PC-9 (cell line): Measurements from ENCODE around the gene CCPG1. TPM values are rescaled to one million over a fixed set of nuclear protein-coding genes. Genes with fewer than 3 reads are reported as not detected.

Source experiments
- BruUV-seq: library from RNA; stranded (reverse); fragments of 400-500 nt; replicated peaks from 2 replicates; lab custom pipeline; 2021; lab: Mats Ljungman, UMichigan
- CTCF ChIA-PET: fragments of 300-600 bp; sonication (Branson Sonifier 250); formaldehyde crosslinking; loops from one replicate; lab custom pipeline; 2022; ENCODE audit warnings: antibody characterized with exemption; lab: Charles Lee
- POLR2A ChIA-PET: fragments of 300-600 bp; sonication (Branson Sonifier 250); formaldehyde crosslinking; loops from one replicate; lab custom pipeline; 2022; ENCODE audit warnings: antibody characterized with exemption; ENCODE audit not compliant: unreplicated experiment; lab: Charles Lee
- DNase-seq, 2 experiments: peaks; one replicate each; pipeline versions ENCODE4 v3.0.0 to v3.0.0-alpha.2; 2015 to 2022; ENCODE audit warnings: mixed read lengths in 1 of 2
- H2AFZ ChIP-seq: fragments of 200-600 bp; sonication (generic); 2 replicates; pipeline ENCODE4 v1.8.1; 2017; ENCODE audit warnings: antibody characterized with exemption
- H3F3A ChIP-seq: fragments of 200-600 bp; sonication (generic); 2 replicates; pipeline ENCODE4 v1.8.1; 2017; ENCODE audit warnings: antibody characterized with exemption, mild to moderate bottlenecking, low read depth; ENCODE audit not compliant: insufficient read depth
- H3K27ac ChIP-seq: fragments of 200-600 bp; sonication (generic); 2 replicates; pipeline ENCODE4 v1.6.1; 2016; ENCODE audit warnings: mixed run types
- H3K27me3 ChIP-seq: fragments of 200-600 bp; sonication (generic); 2 replicates; pipeline ENCODE4 v1.6.1; 2016; ENCODE audit warnings: low read depth, mixed run types; ENCODE audit not compliant: insufficient read depth
- H3K36me3 ChIP-seq: fragments of 200-600 bp; sonication (generic); 2 replicates; pipeline ENCODE4 v1.6.1; 2016; ENCODE audit warnings: low read depth, mixed run types
- H3K4me1 ChIP-seq: fragments of 200-600 bp; sonication (generic); replicated peaks from 2 replicates; pipeline ENCODE4 v1.6.1; 2016; ENCODE audit warnings: mixed run types; ENCODE audit not compliant: insufficient read depth
- H3K4me2 ChIP-seq: fragments of 200-600 bp; sonication (generic); 2 replicates; pipeline ENCODE4 v1.6.1; 2017; ENCODE audit warnings: mixed run types
- H3K4me3 ChIP-seq: fragments of 200-600 bp; sonication (generic); 2 replicates; pipeline ENCODE4 v1.6.1; 2016; ENCODE audit warnings: mixed run types
- H3K79me2 ChIP-seq: fragments of 200-600 bp; sonication (generic); 2 replicates; pipeline ENCODE4 v1.6.1; 2017; ENCODE audit warnings: low read depth, mixed run types
- H3K9me2 ChIP-seq: fragments of 200-600 bp; sonication (generic); 2 replicates; pipeline ENCODE4 v1.8.1; 2017; ENCODE audit warnings: mild to moderate bottlenecking; ENCODE audit not compliant: insufficient read depth
- H3K9me3 ChIP-seq: fragments of 200-600 bp; sonication (generic); 2 replicates; pipeline ENCODE4 v1.8.1; 2016; ENCODE audit warnings: low read depth; ENCODE audit not compliant: insufficient read depth
- H4K20me1 ChIP-seq: fragments of 200-600 bp; sonication (generic); 2 replicates; pipeline ENCODE4 v1.8.1; 2017; ENCODE audit not compliant: insufficient read depth
- CTCF ChIP-seq: fragments of 200-600 bp; sonication (generic); conservative IDR thresholded peaks from 2 replicates; pipeline ENCODE4 v1.6.1; 2017; ENCODE audit warnings: mixed run types, antibody characterized with exemption, mild to moderate bottlenecking, moderate library complexity
- EZH2 ChIP-seq: fragments of 200-600 bp; sonication (generic); IDR thresholded peaks from 2 replicates; pipeline ENCODE4 v1.8.0; 2017; ENCODE audit warnings: antibody characterized with exemption, low read depth
- intact Hi-C: fragments of 100-400 bp; cut with micrococcal nuclease; formaldehyde crosslinking; loops from one replicate; pipeline ENCODE4 v1.10.0; 2022; ENCODE audit not compliant: unreplicated experiment
- total RNA-seq: library from RNA; stranded (reverse); gene quantifications from 2 replicates; pipeline ENCODE4 v1.2.3, GENCODE V29; 2021

CCPG1 gene
- total RNA-seq, 1 experiment from 2014 or later = 26.3 TPM

- Histone ChIP-seq H3K4me1 (no peaks in the 10 kb centered on the region), H3K9me3 (no peaks in the 10 kb centered on the region), H3K36me3 (no peaks in the 10 kb centered on the region), H3K27me3 (no peaks in the 10 kb centered on the region), H3F3A (0 out of 2 replicates have a peak, but pooled peaks cover 4% of the 10 kb centered on the region), H4K20me1 (no peaks in the 10 kb centered on the region), H3K4me3 (no peak overlapping the region), H3K9me2 (no peaks in the 10 kb centered on the region), H2AFZ (no peak overlapping the region), H3K79me2 (no peaks in the 10 kb centered on the region), H3K27ac (no peak overlapping the region), H3K4me2 (no peak overlapping the region)
- no peak for TF ChIP-seq CTCF
- TF ChIP-seq EZH2 = no peak
- ChIA-PET POLR2A (no interaction called here), CTCF (interaction anchor here (0.5 kb wide), 1 partner anchor 15 kb away, joined by 4 read pairs; no protein-coding TSS in a partner anchor)
- intact Hi-C loops = no loop called here
- no TSS peak for BruUV-seq
- DNase-seq = no peak
Measured at GRCh38 chr15:55349282-55349681, 58.9 kb downstream of the CCPG1 start.

DNA sequence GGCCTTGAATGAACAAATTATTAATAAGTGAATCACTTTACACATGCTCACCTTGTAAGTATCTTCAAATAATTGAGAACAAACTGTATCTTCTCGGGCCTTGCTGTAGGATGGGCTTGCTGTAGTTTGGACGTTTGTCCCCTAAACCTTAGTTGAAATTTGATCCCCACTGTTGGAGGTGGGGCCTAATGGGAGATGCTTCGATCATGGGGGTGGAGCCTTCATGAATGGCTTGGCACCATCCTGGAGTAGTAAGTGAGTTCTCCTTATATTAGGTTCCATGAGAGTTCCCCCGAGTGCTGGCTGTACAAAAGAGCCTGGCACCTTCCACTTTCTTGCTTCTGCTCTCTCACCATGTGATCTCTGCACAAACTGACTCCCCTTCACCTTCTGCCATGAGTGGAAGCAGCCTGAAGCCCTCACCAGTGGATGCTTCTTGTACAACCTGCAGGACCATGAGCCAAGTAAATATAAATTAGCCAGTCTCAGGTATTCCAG, 59.8 kb downstream of the CCPG1 start:
- CTCF ChIA-PET = interaction anchor here (0.5 kb wide), 1 partner anchor 16 kb away, joined by 4 read pairs; no protein-coding TSS in a partner anchor
- no peaks in the 10 kb centered on the region for H4K20me1 ChIP-seq
- H3F3A ChIP-seq = 0 out of 2 replicates have a peak, but pooled peaks cover 4% of the 10 kb centered on the region
- no peaks in the 10 kb centered on the region for H3K36me3 ChIP-seq
- H3K4me2 ChIP-seq = no peak overlapping the region
- H3K27me3 ChIP-seq = no peaks in the 10 kb centered on the region
- H3K9me3 ChIP-seq = no peaks in the 10 kb centered on the region
- intact Hi-C loops = no loop called here
- no peak overlapping the region for H3K4me3 ChIP-seq
- H3K4me1 ChIP-seq = no peaks in the 10 kb centered on the region
- no peak overlapping the region for H2AFZ ChIP-seq
- POLR2A ChIA-PET = no interaction called here
- H3K9me2 ChIP-seq = no peaks in the 10 kb centered on the region
- no TSS peak for BruUV-seq
- H3K27ac ChIP-seq = no peak overlapping the region
- DNase-seq = no peak
- no peaks in the 10 kb centered on the region for H3K79me2 ChIP-seq
- TF ChIP-seq CTCF (no peak), EZH2 (no peak)

GRCh38 chr15:55344206-55344605, 64.0 kb downstream of the CCPG1 start:
- BruUV-seq = no TSS peak
- Histone ChIP-seq H3K4me3 (no peak overlapping the region), H3K9me3 (no peaks in the 10 kb centered on the region), H3K4me2 (no peak overlapping the region), H3K27ac (no peak overlapping the region), H3K79me2 (no peaks in the 10 kb centered on the region), H3F3A (no peaks in the 10 kb centered on the region), H3K27me3 (no peaks in the 10 kb centered on the region), H4K20me1 (no peaks in the 10 kb centered on the region), H3K4me1 (no peaks in the 10 kb centered on the region), H3K9me2 (no peaks in the 10 kb centered on the region), H2AFZ (no peak overlapping the region), H3K36me3 (no peaks in the 10 kb centered on the region)
- intact Hi-C loops = no loop called here
- ChIA-PET CTCF (no interaction called here), POLR2A (no interaction called here)
- no peak for TF ChIP-seq CTCF
- no peak for TF ChIP-seq EZH2
- DNase-seq = no peak
